OCI-LY1 (cell line): ENCODE results near the gene ENTPD8.
A peak's percentile ranks its signal among the peaks of the same experiment; 100 is the strongest.

Source experiments
- H2AFZ ChIP-seq: fragments of 200-600 bp; sonication (generic), shearing (Covaris generic); 2 replicates; pipeline ENCODE4 v1.6.0; 2014; ENCODE audit warnings: antibody characterized with exemption, mild to moderate bottlenecking, low read length
- H3F3A ChIP-seq: fragments of 200-600 bp; sonication (generic), shearing (Covaris generic); 2 replicates; pipeline ENCODE4 v1.6.0; 2014; ENCODE audit warnings: mild to moderate bottlenecking, antibody characterized with exemption, low read length, moderate library complexity; ENCODE audit not compliant: insufficient read depth
- H3K27ac ChIP-seq: fragments of 200-600 bp; sonication (generic); 2 replicates; pipeline ENCODE4 v1.5.1; 2014; ENCODE audit warnings: low read length, mixed run types, mild to moderate bottlenecking, low read depth; ENCODE audit not compliant: poor library complexity, severe bottlenecking
- H3K27me3 ChIP-seq: fragments of 200-600 bp; sonication (generic); 2 replicates; pipeline ENCODE4 v1.6.0; 2014; ENCODE audit warnings: antibody characterized with exemption, mild to moderate bottlenecking, low read length, moderate library complexity; ENCODE audit not compliant: insufficient read depth
- H3K36me3 ChIP-seq: fragments of 200-600 bp; sonication (generic); 2 replicates; pipeline ENCODE4 v1.6.1; 2014; ENCODE audit warnings: mild to moderate bottlenecking, antibody characterized with exemption, low read length, moderate library complexity, mixed read lengths; ENCODE audit not compliant: insufficient read depth
- H3K4me1 ChIP-seq: fragments of 200-600 bp; sonication (generic); 2 replicates; pipeline ENCODE4 v1.5.1; 2014; ENCODE audit warnings: mild to moderate bottlenecking, low read length, moderate library complexity; ENCODE audit not compliant: insufficient read depth, severe bottlenecking
- H3K4me2 ChIP-seq: fragments of 200-600 bp; sonication (generic), shearing (Covaris generic); 2 replicates; pipeline ENCODE4 v1.6.1; 2014; ENCODE audit warnings: low read length
- H3K4me3 ChIP-seq: fragments of 200-600 bp; sonication (generic); 2 replicates; pipeline ENCODE4 v1.5.1; 2014; ENCODE audit warnings: low read length, low read depth, mild to moderate bottlenecking, mixed read lengths; ENCODE audit not compliant: poor library complexity, severe bottlenecking
- H3K79me2 ChIP-seq: fragments of 200-600 bp; shearing (Covaris generic); 2 replicates; pipeline ENCODE4 v1.6.1; 2016; ENCODE audit warnings: mixed run types, low read length, mixed read lengths; ENCODE audit not compliant: insufficient read depth
- H3K9ac ChIP-seq: fragments of 200-600 bp; sonication (generic), shearing (Covaris generic); 2 replicates; pipeline ENCODE4 v1.6.1; 2014; ENCODE audit warnings: mild to moderate bottlenecking, low read length, mixed read lengths
- H3K9me2 ChIP-seq: fragments of 200-600 bp; sonication (generic), shearing (Covaris generic); 2 replicates; pipeline ENCODE4 v1.6.1; 2014; ENCODE audit warnings: low read depth, mild to moderate bottlenecking, low read length, mixed read lengths
- H3K9me3 ChIP-seq: fragments of 200-600 bp; shearing (Covaris generic); 2 replicates; pipeline ENCODE4 v1.6.1; 2014; ENCODE audit warnings: low read length, mixed read lengths
- H4K20me1 ChIP-seq: fragments of 200-600 bp; sonication (generic), shearing (Covaris generic); 2 replicates; pipeline ENCODE4 v1.6.0; 2016; ENCODE audit warnings: mild to moderate bottlenecking, low read length; ENCODE audit not compliant: insufficient read depth
- CTCF ChIP-seq: fragments of 200-600 bp; sonication (generic), shearing (Covaris generic); IDR thresholded peaks from 2 replicates; pipeline ENCODE4 v1.5.1; 2017; ENCODE audit warnings: mild to moderate bottlenecking, antibody characterized with exemption, low read length, moderate library complexity, mixed read lengths
- EZH2 ChIP-seq: fragments of 200-600 bp; sonication (generic), shearing (Covaris generic); IDR thresholded peaks from 2 replicates; pipeline ENCODE4 v1.8.0; 2017; ENCODE audit warnings: borderline replicate concordance, mixed run types, mild to moderate bottlenecking, antibody characterized with exemption, low read length, moderate library complexity, mixed read lengths

The ENTPD8 gene

GRCh38 chr9:137441289-137441934 is at the start of gene ENTPD8:
Gene ENTPD8 (minus strand): TSS chr9:137441357. CDS start chr9:137438285, 3,072 bp downstream.
- no peak within 1 kb of the TSS for H2AFZ ChIP-seq
- H3K79me2 ChIP-seq = no peaks in the 10 kb centered on the region
- no peaks in the 10 kb centered on the region for H3K36me3 ChIP-seq
- H3K4me2 ChIP-seq = peak within 1 kb of the TSS; percentile 63
- H3K9me3 ChIP-seq = no peaks in the 10 kb centered on the region
- H3K27me3 ChIP-seq = 0 out of 2 replicates have a peak, but pooled peaks cover 6% of the 10 kb centered on the region
- H3K9ac ChIP-seq = no peak within 1 kb of the TSS
- peaks cover 2% of the 10 kb centered on the region for H3K4me1 ChIP-seq
- TF ChIP-seq EZH2 (no peak), CTCF (no peak)
- H3F3A ChIP-seq = no peaks in the 10 kb centered on the region
- H3K27ac ChIP-seq = no peak within 1 kb of the TSS
- no peaks in the 10 kb centered on the region for H3K9me2 ChIP-seq
- no peaks in the 10 kb centered on the region for H4K20me1 ChIP-seq
- peak within 1 kb of the TSS; percentile 50 for H3K4me3 ChIP-seq

GRCh38 chr9:137490532-137491186 is 49.5 kb upstream of the ENTPD8 start:
- H3K4me2 ChIP-seq = no peak overlapping the region
- no peaks in the 10 kb centered on the region for H3K9me2 ChIP-seq
- H3K4me1 ChIP-seq = no peaks in the 10 kb centered on the region
- H3K27ac ChIP-seq = no peak overlapping the region
- H3K36me3 ChIP-seq = no peaks in the 10 kb centered on the region
- no peaks in the 10 kb centered on the region for H3K9me3 ChIP-seq
- H2AFZ ChIP-seq = no peak overlapping the region
- H3K9ac ChIP-seq = no peak overlapping the region
- no peaks in the 10 kb centered on the region for H3K79me2 ChIP-seq
- H3K27me3 ChIP-seq = no peaks in the 10 kb centered on the region
- no peaks in the 10 kb centered on the region for H4K20me1 ChIP-seq
- no peaks in the 10 kb centered on the region for H3F3A ChIP-seq
- TF ChIP-seq EZH2 (no peak), CTCF (no peak)
- H3K4me3 ChIP-seq = no peak overlapping the region

- Histone ChIP-seq H3K27ac (no peak overlapping the region), H4K20me1 (no peaks in the 10 kb centered on the region), H3K4me1 (no peaks in the 10 kb centered on the region), H3K27me3 (no peaks in the 10 kb centered on the region), H2AFZ (no peak overlapping the region), H3K9me3 (no peaks in the 10 kb centered on the region), H3F3A (no peaks in the 10 kb centered on the region), H3K79me2 (no peaks in the 10 kb centered on the region), H3K9ac (no peak overlapping the region), H3K9me2 (no peaks in the 10 kb centered on the region), H3K4me3 (no peak overlapping the region), H3K36me3 (no peaks in the 10 kb centered on the region), H3K4me2 (no peak overlapping the region)
- TF ChIP-seq EZH2 (no peak), CTCF (no peak)
Measured at GRCh38 chr9:137488906-137489305, 47.7 kb upstream of the ENTPD8 start.
